COLO829 (cell line): ENCODE results near the gene RHOF.

Experiments
- DNase-seq: peaks from one replicate; pipeline ENCODE4 v3.0.0; 2012; ENCODE audit warnings: low spot score

Gene RHOF, protein sequence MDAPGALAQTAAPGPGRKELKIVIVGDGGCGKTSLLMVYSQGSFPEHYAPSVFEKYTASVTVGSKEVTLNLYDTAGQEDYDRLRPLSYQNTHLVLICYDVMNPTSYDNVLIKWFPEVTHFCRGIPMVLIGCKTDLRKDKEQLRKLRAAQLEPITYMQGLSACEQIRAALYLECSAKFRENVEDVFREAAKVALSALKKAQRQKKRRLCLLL

DNA sequence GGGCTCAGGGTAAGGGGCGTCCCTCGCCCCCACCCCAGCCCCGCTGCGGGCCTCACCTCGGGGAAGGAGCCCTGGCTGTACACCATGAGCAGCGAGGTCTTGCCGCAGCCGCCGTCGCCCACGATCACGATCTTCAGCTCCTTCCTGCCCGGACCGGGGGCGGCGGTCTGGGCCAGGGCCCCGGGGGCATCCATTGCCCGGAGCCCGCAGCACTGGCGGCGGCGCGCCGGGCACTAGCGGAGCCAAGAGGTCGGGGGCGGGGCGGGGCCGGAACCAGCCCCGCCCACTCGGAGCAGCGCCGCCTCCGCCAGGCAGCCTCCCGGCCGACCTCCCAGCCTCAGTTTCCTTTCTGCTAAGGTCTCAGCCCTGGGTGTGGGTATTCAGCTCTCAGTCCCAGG is at the start of gene RHOF:
RHOF (minus strand) TSS at position 249 of the 398 bp plus-strand sequence; CDS start at position 194, 55 bp downstream.
- DNase-seq, result no peak

GRCh38 chr12:121839993-121840761 is 46.7 kb upstream of the RHOF start:
- no peak for DNase-seq

DNA sequence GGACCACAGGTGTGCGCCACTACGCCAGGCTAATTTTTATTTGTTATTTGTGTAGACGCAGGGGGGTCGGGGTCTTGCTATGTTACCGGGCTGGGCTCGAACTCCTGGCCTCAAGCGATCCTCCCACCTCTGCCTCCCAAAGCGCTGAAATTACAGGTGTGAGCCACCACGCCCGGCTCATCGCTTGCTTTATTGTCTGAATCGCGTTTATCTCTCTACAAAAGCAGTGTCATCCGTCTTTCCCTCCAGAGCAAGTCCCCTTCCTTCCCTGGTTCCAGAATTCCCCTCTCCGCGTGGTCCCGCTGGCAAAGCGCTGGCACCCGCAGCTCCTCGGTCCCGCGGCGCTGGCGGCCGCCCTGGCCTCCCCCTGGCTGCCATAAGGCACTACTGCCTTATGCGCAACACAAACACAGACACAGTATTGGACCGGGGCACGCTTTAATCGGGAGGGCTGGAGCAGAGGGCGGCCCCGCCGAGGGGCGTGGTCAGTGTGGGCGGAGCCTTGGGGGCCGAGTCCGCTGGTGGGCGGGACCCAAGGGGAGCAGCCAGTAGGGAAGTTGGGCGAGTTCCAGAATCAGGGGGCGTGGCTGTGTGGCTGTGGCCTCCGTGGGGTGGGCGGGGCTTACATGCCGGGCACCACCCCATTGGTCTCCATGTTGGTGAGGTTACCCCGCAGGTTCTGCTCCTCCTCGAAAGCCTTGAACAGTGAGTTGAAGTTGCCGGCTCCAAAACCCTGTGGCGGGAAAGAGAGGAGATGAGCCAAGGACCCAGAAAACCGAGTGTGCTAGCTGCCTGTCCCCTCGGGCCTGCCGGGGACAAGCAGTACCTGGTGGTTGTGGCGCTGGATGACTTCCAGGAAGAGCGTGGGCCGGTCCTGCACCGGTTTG is 45.9 kb upstream of the RHOF start:
- DNase-seq, result peak; percentile 96

DNA sequence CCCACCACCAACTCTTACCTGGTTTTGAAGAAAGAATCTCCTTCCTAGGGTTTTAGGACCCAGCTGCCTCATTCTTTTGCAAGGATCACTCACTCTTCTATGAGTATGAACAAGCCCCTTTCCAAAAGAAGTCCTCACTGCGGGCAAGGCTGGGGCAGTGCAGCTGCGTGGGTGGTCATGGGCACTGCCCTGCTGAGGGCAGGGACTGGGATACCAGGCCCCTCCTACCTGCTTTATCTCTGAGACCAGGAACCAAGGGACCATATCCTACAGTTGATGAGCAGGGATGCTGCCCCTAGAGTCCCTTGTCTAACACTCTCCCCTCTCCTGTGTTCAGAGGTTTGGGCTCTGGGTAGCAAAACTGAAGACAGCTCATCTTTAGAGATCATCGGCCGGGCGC is 44.6 kb upstream of the RHOF start:
- DNase-seq, result no peak

GRCh38 chr12:121837680-121838079 is 44.2 kb upstream of the RHOF start:
- DNase-seq, result no peak

DNA sequence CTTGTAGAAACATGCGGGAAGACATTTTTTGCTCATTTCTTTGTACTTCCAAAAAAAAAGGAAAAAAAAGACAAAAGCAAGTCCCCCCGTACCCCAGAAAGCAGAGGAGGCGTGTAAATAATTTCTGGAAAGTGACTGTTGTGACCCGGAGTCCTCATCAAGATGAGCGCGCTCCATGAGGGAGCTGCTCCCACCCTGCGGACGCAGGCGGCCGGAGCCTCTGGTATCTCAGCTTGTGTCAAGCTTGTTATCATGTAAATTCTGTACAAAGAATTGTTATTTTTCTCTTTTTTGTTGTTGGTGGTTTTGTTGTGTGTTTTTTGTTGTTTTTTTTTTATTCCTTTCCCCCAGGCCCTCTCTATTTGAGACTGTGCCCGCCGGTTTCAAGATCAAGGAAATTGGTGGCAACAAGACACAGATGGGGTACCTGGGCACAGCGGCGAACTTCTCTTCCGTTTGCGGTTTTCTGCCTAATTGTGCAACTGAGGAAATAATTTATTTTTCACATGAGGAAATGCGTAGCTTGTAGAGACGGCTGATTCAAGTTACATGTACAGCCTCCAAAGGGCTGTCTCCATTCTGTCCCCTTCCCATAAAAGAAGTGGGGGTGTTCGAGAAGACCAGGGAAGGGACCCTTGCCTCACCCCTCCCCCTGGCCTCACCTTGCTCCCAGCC is 38.2 kb upstream of the RHOF start:
- no peak for DNase-seq

DNA sequence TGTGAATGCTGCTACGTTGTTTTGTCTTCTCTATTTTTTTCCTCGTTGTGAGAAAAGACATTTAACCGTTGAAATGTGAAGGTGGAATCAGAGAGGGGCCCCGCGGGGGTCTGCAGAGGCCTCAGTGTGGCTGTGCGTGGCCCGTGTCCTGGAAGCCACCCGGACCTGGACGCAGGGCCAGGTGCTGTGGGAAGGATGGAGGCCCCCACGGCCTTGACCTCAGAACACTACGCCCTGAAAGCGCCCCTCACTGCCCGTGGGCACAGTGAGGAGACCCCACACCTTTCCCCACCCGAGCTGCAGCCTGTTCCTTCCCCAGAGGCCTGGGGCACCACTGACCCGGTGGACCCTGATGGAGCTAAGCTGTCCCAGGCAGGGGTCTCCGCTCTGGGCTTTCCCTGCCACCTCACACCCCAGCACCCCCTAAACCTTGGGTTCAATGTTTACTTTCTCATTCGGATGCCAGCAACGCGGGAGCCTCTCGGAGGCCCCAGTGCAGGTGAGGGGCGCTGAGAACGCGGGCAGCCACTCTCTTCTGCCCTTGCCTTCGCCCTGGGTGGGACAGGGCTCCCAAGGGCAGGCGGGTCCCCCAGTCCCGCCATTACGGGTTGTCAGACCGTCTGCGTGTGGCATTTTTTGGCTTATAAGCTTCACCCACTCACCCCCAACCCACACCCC is 37.2 kb upstream of the RHOF start:
- DNase-seq, result no peak

DNA sequence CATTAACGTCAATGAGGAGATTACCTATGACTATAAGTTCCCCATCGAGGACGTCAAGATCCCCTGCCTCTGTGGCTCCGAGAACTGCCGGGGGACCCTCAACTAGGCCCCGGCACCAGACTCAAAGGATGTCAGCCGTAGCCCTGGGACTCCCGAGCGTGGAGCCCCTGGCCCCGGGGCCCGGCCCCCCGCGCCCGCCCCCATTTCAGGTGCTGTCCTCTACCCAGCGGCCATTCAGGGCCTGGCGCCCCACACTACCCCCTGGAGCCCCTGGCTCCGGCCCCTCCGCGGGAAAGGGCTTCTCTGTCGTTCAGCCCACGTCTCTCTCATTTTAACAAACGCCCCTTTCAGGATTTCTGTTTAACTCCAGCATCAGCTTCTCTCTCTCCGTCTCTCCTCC is 36.6 kb upstream of the RHOF start:
- no peak for DNase-seq

GRCh38 chr12:121829250-121829918 is 35.9 kb upstream of the RHOF start:
- no peak for DNase-seq

DNA sequence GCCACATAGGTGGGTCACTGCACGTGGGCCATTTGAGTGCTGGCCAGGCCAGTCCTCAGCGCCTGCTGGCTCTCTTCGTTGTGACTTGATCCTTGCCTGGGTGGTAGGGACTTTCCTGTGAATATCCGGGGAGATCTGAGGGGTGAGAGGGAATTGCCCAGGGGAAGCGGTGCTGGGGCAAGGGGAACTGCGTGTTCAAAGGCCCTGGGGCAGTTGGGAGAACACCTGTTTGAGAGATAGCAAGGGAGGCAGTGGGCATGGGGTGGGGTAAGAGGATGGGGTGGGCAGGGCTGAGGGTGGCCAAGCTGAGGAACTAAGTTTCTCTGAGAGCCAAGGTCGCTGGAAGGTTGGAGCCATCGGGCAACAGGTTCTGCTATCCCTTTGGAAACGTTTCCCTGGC is 35.3 kb upstream of the RHOF start:
- DNase-seq, result no peak

GRCh38 chr12:121828306-121828705 is 34.8 kb upstream of the RHOF start:
- no peak for DNase-seq

DNA sequence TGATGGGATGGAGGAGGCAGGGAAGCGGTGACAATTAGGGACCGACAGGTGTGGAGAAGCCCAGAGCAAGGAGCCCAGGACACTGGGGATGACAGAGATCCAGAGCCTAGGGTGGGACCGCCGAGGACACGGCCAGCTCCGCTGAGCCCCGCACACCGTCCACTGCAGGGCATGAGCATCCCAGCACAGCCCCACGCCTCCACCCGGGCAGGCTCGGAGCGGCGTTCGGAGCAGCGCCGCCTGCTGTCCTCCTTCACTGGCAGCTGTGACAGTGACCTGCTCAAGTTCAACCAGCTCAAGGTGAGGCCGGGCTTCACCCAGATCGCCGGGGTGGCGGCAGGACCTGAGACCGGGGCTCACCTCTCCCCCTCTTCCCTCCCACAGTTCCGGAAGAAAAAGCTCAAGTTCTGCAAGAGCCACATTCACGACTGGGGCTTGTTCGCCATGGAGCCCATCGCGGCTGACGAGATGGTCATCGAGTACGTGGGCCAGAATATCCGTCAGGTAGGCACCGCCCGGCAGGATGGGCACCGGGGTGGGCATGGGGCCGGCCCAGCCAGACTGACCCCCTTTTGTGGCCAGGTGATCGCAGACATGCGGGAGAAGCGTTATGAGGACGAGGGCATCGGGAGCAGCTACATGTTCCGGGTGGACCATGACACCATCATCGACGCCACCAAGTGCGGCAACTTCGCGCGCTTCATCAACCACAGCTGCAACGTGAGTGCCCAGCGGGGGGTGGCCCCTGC is 34.0 kb upstream of the RHOF start:
- DNase-seq, result no peak

- DNase-seq, result no peak
Measured at GRCh38 chr12:121826318-121827150, 33.0 kb upstream of the RHOF start.

GRCh38 chr12:121825041-121825523 is 31.6 kb upstream of the RHOF start:
- DNase-seq, result no peak

DNA sequence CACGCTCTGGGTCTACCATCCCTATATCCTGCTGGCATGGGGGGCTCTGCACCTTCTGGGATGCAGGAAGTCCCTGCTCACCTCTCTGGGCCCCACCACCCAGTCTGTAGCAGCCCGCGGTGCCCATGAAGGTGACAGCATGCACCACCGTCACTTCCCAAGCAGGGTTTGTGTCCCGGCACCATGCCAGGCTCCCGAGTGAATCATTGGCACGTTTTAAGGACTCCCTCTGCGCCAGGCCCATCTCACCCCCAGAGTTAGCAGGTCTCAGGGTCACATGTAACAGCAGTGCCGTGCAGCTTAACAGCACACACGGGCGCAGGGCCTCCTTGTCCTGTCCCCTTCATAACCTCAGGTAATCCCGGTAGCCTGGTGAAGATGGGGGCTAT is 30.2 kb upstream of the RHOF start:
- DNase-seq, result no peak

- no peak for DNase-seq
Measured at GRCh38 chr12:121823101-121823726, 29.7 kb upstream of the RHOF start.

GRCh38 chr12:121822393-121823100 is 29.1 kb upstream of the RHOF start:
- DNase-seq, result no peak

DNA sequence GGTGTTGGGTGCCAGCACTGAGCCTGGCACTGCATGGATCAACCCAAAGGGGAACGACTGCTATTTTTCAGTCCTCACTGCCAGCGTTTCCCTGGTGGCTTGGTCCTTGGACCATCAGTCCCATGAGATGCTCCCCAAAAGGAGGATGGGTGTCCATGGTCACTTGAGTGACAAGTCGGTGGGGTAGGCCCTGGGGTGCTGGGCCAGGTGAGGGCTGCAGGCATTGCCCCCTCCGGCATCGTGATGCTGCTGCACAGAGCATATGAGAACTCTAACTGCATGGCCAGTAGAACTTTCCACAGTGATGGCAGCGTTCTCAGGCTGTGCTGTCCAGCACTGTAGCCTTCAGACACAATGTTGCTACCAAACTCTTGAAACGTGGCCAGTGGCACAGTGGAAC is 26.6 kb upstream of the RHOF start:
- DNase-seq, result no peak
